Activated CD8-positive, alpha-beta memory T cell treated with anti-CD3 and anti-CD28 coated beads, Interleukin-2, amount 10 ng/mL, durations not matched to agents 7 days and 5 days (primary cell): Measurements from ENCODE around the gene JAG1. TPM values are rescaled to one million over a fixed set of nuclear protein-coding genes. Genes with fewer than 3 reads are reported as not detected.

ENCODE experiments used
- ATAC-seq: fragments of 150-1000 bp; cut with Tn5 transposase; one replicate; pipeline ENCODE4 v1.10.0; 2021; ENCODE audit warnings: moderate library complexity
- CTCF ChIA-PET: fragments of 350-600 bp; sonication (Branson Sonifier 250); formaldehyde crosslinking; loops from one replicate; lab custom pipeline; 2021; ENCODE audit warnings: antibody characterized with exemption; lab: Charles Lee
- DNase-seq: peaks from one replicate; pipeline ENCODE4 v3.0.0-alpha.2; 2020
- H3K27ac Mint-ChIP-seq: one replicate; pipeline ENCODE4 v1.8.0; 2021; ENCODE audit warnings: mild to moderate bottlenecking, mixed read lengths
- H3K27me3 Mint-ChIP-seq: one replicate; pipeline ENCODE4 v1.8.0; 2021; ENCODE audit warnings: mixed read lengths
- H3K36me3 Mint-ChIP-seq: one replicate; pipeline ENCODE4 v1.8.0; 2021; ENCODE audit warnings: mild to moderate bottlenecking, mixed read lengths
- H3K4me1 Mint-ChIP-seq: one replicate; pipeline ENCODE4 v1.8.0; 2021; ENCODE audit warnings: mixed read lengths
- H3K4me3 Mint-ChIP-seq: one replicate; pipeline ENCODE4 v1.8.0; 2021; ENCODE audit warnings: mild to moderate bottlenecking, moderate library complexity, mixed read lengths
- H3K9me3 Mint-ChIP-seq: one replicate; pipeline ENCODE4 v1.8.0; 2022; ENCODE audit warnings: low read depth, mixed read lengths
- total RNA-seq, 2 experiments: library from RNA; stranded (reverse); gene quantifications; one replicate each; pipeline ENCODE4 v1.2.3, GENCODE V29; 2021

JAG1 gene
- total RNA-seq, 2 experiments from 2014 or later, result 0.15 to 0.54 TPM

DNA sequence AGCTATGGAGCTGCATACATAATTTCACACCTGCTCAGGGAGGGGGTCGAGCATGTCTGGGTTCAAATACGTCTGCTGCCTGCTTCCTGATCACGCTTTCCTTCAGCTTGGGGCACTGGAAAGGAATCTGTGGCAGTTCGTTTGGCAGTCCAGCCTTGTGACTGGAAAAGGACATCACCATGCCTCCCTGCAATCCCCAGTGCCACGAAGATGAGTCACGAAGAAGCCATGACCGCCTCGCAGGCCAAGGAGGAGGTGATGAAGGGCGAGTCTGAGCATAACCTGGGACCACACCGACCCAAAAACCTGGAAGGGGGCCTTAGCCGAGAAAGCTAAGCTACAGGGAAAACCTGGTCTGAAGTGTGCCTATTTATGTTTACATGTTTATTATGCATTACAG, 13.1 kb downstream of the JAG1 start:
- H3K27me3 Mint-ChIP-seq, result peaks cover 53% of the 10 kb centered on the region
- no peak overlapping the region for H3K4me3 Mint-ChIP-seq
- no peak overlapping the region for H3K27ac Mint-ChIP-seq
- ATAC-seq (no peak), DNase-seq (no peak)
- CTCF ChIA-PET, result no interaction called here
- H3K4me1 Mint-ChIP-seq, result no peaks in the 10 kb centered on the region
- H3K36me3 Mint-ChIP-seq, result no peaks in the 10 kb centered on the region
- H3K9me3 Mint-ChIP-seq, result no peaks in the 10 kb centered on the region

DNA sequence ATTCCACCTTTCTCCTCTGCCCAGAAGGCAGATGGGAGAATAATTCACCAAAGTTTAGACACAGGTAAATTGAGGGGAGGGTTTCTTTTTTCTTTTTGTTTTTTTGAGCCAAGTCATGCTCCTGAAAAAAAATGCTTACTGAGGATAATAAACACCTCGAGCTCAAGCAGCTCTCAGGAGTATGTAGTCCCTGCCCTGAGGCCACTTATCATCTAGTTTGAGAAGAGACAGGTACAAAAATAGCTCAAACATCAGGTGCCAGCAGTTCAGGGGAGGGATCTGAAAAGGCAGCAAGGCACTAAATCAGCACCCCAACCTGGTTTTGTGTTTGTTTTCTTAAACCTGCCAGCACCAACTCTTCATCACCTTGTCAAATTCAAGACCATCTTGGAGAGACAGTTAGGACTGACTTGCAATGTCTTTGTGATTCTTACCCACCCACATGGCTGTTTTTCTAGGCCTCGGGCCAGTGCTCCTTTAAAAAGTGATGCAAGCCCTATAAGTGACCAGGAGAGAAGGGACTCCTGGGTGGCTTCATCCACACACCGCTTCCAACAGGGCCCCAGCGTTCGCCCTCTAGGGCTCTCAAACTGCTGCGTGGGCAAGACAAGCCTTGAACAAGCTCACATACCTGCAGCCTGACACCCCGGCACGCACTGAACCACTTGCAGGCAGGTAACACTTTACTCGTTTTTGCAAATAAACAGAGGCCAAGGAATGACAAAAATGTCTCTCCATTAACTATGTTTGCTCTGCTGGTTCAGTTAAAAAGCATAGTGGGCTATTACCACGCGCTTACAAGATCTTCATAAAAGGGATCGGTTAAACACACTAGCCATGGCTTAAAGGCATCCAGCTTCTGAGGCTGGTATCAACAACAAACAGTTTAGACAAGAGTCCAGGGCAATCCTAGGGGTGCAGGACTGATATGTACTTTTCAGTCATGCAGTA, 13.9 kb downstream of the JAG1 start:
- H3K27ac Mint-ChIP-seq, result no peak overlapping the region
- peaks cover 51% of the 10 kb centered on the region for H3K27me3 Mint-ChIP-seq
- DNase-seq (no peak), ATAC-seq (no peak)
- H3K4me3 Mint-ChIP-seq, result no peak overlapping the region
- no peaks in the 10 kb centered on the region for H3K9me3 Mint-ChIP-seq
- H3K4me1 Mint-ChIP-seq, result no peaks in the 10 kb centered on the region
- no peaks in the 10 kb centered on the region for H3K36me3 Mint-ChIP-seq
- CTCF ChIA-PET, result no interaction called here

DNA sequence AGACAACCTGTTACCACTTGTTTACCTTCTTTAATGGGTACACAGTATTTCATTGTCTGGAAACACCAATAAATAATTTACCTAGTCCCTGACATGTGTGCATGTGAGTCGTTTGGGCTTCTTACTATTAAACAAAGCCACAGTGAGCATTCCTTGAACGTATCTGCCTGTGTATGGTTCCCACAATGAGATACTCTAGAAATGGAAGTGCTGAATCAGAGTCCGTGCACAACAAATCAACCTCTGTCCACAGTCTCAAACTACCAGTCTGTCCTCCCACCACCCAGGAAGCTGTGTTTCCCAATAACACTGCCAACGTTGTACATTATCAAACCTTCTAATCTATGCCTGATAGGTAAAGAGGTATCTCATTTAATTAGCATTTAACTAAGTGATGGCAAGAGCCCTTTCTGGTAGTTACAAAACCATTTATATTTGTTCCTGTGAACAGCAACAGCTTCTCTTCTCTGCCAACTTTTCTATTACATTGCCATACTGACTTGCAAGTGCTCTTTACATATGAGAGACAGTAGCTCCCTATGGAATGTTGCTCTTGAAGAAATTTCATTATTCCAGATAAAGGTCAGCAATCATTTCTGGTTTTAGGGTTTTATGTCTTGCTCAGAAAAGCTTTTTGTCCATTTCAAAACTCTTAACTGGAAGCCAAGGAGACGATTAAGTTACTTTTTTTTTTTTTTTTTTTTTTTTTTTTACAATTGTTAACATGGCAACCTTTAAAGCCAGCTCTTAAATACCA, 14.7 kb downstream of the JAG1 start:
- no peaks in the 10 kb centered on the region for H3K4me1 Mint-ChIP-seq
- no peaks in the 10 kb centered on the region for H3K9me3 Mint-ChIP-seq
- H3K27ac Mint-ChIP-seq, result no peak overlapping the region
- H3K27me3 Mint-ChIP-seq, result peaks cover 52% of the 10 kb centered on the region
- DNase-seq (no peak), ATAC-seq (no peak)
- H3K36me3 Mint-ChIP-seq, result no peaks in the 10 kb centered on the region
- H3K4me3 Mint-ChIP-seq, result no peak overlapping the region
- CTCF ChIA-PET, result no interaction called here

DNA sequence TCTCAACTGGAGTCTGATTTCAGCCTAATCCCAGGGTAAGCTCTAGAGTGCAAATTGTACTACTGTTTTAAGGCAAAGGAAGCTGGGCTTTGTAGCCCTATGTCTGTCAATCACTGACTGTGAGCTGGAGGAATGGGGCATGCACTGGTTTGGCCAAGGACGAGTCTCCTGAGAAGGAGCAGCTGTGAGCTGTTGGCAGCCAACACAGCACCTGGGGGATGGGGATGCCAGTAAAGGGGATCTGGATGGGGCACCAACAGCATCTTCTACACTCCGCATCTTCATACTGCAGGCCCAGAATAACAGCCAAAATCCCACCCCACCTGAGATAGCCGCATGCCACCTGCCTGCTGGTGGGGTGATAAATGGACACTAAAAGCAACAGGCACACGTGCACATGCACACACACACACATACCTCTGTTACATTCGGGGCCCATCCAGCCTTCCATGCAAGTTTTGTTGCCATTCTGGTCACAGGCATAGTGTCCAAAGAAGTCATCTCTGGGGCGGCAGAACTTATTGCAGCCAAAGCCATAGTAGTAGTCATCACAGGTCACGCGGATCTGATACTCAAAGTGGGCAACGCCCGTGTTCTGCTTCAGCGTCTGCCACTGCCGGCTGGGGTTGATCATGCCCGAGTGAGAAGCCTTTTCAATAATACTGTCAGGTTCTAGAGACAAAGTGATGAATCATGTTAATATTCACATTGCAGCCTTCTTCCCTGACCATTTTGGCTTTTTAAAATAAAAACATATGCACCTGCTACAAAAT, 15.6 kb downstream of the JAG1 start:
- ATAC-seq (no peak), DNase-seq (no peak)
- no peak overlapping the region for H3K4me3 Mint-ChIP-seq
- no peaks in the 10 kb centered on the region for H3K9me3 Mint-ChIP-seq
- H3K27me3 Mint-ChIP-seq, result peaks cover 45% of the 10 kb centered on the region
- CTCF ChIA-PET, result interaction anchor here (1.0 kb wide), 1 partner anchor 13 kb away, joined by 3 read pairs; no protein-coding TSS in a partner anchor
- H3K4me1 Mint-ChIP-seq, result peaks cover 3% of the 10 kb centered on the region
- no peaks in the 10 kb centered on the region for H3K36me3 Mint-ChIP-seq
- H3K27ac Mint-ChIP-seq, result no peak overlapping the region

DNA sequence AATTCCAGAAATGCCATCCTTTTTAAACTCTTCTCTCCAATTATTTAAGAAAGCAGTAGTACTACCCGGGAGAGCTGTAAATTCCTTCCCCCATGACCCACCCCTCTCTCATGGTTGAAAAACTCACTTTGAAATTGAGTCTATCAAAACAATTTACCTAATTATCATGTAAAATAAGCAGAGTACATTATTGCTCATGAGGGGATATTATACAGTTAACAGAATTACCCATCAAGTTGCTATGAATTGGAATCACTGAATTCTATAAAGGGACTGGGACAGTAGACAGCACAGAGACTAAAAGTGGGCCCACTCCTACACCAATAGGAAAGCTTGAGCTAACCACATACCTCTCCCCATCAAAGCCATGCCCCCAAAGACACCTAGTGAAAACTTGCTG, 16.3 kb downstream of the JAG1 start:
- Mint-ChIP-seq H3K27me3 (peaks cover 42% of the 10 kb centered on the region), H3K9me3 (no peaks in the 10 kb centered on the region), H3K4me3 (no peak overlapping the region), H3K4me1 (peaks cover 3% of the 10 kb centered on the region), H3K36me3 (no peaks in the 10 kb centered on the region), H3K27ac (no peak overlapping the region)
- CTCF ChIA-PET, result interaction anchor here (0.9 to 1.0 kb wide), 2 partner anchors 12 to 22 kb away, joined by 3 read pairs; no protein-coding TSS in a partner anchor
- ATAC-seq, result no peak
- DNase-seq, result no peak

DNA sequence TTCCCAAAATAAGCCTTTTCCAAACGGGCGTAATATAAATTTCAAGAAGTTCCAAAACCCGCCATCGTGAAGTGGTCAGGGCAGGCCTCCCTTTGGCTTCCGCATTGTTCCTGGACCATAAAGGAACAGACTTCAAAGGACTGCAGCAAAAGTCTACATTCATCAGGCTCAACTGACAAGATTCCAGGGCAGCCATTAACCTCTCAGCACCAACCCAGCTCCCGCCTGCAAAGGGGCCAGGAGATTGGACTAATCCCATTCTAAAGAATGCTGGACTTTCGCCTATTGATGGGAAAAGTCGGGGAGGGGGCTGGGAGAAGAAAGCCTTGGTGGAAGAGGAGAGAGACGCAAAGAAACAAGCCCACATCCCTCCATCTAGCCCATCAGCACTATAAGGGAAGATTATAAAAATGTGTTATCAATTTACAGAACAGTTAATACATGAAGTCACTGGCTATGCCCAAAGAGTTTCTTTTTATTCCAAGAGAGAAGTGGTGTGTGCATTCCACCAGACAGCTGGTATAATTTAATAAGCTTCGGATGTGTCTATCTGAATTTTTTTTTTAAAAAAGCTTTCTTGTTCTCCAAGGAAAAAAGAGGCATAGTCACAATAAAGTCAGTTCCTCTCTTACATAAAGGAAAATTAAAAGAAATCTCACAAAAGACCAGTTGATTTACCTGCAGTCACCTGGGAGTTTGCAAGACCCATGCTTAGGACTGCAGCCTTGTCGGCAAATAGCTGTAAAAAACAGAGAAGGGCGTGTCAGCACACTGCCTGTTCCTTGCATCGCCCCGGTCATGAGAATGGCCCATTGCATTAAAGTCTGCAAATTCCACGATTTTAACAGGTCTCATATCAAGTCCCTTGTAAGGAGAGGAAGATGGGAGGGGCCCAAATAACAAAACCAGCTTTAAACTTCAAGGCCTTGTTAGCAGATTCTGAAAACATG, 17.8 kb downstream of the JAG1 start:
- DNase-seq (no peak), ATAC-seq (no peak)
- H3K4me3 Mint-ChIP-seq, result no peak overlapping the region
- peaks cover 3% of the 10 kb centered on the region for H3K4me1 Mint-ChIP-seq
- H3K27ac Mint-ChIP-seq, result no peak overlapping the region
- CTCF ChIA-PET, result interaction anchor here (0.9 kb wide), 1 partner anchor 21 kb away, joined by 3 read pairs; no protein-coding TSS in a partner anchor
- H3K9me3 Mint-ChIP-seq, result no peaks in the 10 kb centered on the region
- H3K36me3 Mint-ChIP-seq, result no peaks in the 10 kb centered on the region
- H3K27me3 Mint-ChIP-seq, result peaks cover 32% of the 10 kb centered on the region

DNA sequence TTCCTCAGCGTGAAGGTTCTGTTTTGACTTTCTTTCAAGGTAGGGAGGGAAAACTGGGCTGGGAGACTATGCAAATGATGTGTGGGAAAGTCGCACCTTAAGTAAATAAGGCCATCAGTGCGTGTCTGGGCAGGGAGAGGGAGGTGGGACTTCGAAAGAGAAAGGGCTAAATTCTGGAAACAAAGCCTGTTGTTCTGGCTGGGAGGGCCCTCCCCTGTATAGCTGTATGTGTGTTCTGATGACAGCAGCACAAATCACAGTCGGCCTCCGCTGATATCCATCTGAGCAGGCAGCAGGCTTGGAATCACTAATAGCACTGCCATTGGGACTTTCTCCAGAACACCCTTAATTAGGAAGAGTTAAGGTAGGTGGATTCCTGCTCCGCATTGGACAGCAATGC, 19.2 kb downstream of the JAG1 start:
- peaks cover 3% of the 10 kb centered on the region for H3K4me1 Mint-ChIP-seq
- peaks cover 35% of the 10 kb centered on the region for H3K27me3 Mint-ChIP-seq
- H3K4me3 Mint-ChIP-seq, result no peak overlapping the region
- DNase-seq (no peak), ATAC-seq (no peak)
- no peaks in the 10 kb centered on the region for H3K9me3 Mint-ChIP-seq
- H3K27ac Mint-ChIP-seq, result no peak overlapping the region
- CTCF ChIA-PET, result no interaction called here
- no peaks in the 10 kb centered on the region for H3K36me3 Mint-ChIP-seq

DNA sequence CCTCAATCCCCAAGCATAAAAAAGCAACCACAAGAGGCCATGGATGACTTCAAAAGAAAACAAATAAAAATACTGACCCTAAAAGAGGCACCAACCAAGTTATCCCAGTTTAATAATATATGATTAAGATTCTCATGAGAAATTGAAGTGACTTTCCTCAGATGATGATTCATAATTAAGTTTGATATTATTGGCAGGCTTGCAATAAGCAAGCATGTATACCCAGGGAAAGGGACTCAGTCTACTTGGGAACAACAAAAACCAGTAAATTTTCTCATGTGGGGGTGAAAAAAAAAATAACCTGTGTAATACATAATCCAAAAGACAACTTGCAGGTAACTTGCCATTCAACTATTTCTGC, 19.6 kb downstream of the JAG1 start:
- Mint-ChIP-seq H3K4me1 (peaks cover 3% of the 10 kb centered on the region), H3K9me3 (no peaks in the 10 kb centered on the region), H3K36me3 (no peaks in the 10 kb centered on the region), H3K27ac (no peak overlapping the region), H3K4me3 (no peak overlapping the region), H3K27me3 (peaks cover 35% of the 10 kb centered on the region)
- ATAC-seq (no peak), DNase-seq (no peak)
- CTCF ChIA-PET, result no interaction called here

DNA sequence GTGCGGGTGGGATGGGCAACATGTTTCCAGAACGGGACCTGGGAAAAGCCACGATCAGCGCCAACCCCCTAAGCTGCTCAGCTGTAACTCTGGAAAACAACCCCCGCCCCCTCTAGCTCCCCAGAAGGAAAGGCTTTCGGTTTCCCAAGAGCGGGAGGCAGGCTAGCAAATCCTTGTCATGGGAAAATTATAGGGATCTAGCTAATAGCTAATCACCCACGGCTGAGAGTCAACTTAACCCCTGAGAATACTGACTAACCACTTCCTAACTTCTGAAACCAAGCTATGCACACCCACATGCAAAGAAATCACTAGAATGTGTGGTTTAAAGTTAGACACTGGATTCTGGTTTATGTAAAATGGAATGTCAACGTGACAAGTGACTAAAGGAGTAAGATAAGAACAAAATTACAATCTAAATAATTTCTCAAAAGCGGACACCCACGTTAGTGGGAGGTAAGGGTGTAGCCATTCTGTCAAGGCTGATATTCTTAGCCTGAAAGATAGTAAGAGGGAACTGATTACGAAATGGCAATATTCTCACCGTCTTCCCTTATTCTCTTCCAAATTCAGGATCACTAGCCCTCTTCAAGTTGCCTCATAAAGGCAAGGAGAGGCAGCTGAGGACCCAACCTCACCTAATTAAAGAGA, 20.1 kb downstream of the JAG1 start:
- Mint-ChIP-seq H3K9me3 (no peaks in the 10 kb centered on the region), H3K27ac (no peak overlapping the region), H3K27me3 (peaks cover 35% of the 10 kb centered on the region), H3K4me3 (no peak overlapping the region), H3K4me1 (peaks cover 5% of the 10 kb centered on the region), H3K36me3 (no peaks in the 10 kb centered on the region)
- DNase-seq, result no peak
- CTCF ChIA-PET, result no interaction called here
- ATAC-seq, result no peak

DNA sequence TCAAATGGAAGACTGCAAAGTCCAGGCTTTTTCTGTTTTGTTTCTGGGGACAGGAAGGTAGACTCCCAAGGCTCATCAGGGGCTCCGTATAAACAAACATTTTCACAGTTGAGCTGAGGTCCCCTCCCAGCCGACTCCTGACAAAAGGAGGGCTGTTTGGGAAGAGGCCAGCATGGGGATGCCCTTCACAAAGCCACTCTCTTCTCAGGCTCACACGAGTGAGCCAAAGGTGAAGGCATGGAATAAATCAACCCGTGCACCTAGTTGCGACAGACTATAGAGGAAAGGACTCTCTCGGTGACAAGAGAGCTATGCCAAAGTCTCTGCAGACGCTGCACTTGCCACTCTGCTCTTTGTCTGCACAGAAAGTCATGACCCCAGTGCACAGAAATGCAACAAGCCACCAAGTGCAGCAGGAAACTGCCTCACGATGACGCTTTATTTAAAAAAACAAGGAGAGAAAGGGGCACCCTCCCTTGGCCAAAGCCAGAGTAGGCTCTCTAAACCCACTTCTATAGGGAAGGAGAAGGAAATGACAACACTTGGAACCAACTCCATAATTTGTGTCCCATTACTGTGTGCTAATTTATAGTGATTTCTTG, 21.0 kb downstream of the JAG1 start:
- Mint-ChIP-seq H3K27me3 (peaks cover 37% of the 10 kb centered on the region), H3K4me1 (peaks cover 5% of the 10 kb centered on the region), H3K9me3 (no peaks in the 10 kb centered on the region), H3K27ac (no peak overlapping the region), H3K36me3 (no peaks in the 10 kb centered on the region), H3K4me3 (no peak overlapping the region)
- ATAC-seq (no peak), DNase-seq (no peak)
- CTCF ChIA-PET, result no interaction called here

DNA sequence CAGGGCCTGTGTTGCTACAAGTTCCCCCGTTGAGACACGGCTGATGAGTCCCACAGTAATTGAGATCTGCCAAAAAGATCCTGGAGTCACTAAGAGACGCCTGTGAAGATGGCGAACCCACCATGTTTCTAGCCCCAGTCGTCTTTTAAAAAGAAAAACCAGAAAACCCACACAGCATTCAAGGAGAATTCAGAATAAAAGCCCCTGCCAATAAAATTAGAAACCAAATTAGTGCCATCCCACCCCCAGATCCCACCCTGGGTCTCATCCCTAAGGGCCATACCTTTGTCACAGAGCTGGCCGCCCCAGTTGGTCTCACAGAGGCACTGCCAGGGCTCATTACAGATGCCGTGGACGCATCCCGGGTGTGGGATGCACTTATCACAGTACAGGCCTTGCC, 21.6 kb downstream of the JAG1 start:
- H3K4me3 Mint-ChIP-seq, result no peak overlapping the region
- CTCF ChIA-PET, result no interaction called here

More for the DNA sequence above, 21.6 kb downstream of the JAG1 start:
- no peak for DNase-seq
- peaks cover 5% of the 10 kb centered on the region for H3K4me1 Mint-ChIP-seq
- ATAC-seq, result no peak
- peaks cover 37% of the 10 kb centered on the region for H3K27me3 Mint-ChIP-seq
- H3K36me3 Mint-ChIP-seq, result no peaks in the 10 kb centered on the region
- H3K9me3 Mint-ChIP-seq, result no peaks in the 10 kb centered on the region
- no peak overlapping the region for H3K27ac Mint-ChIP-seq
